Cerebellar nuclear complex (tissue), 1 donor: ENCODE measurements around the gene B4GALT6.

ENCODE experiments used
- DNase-seq, 2 experiments: peaks; one replicate each; lab custom pipeline; 2025; lab: John Stamatoyannopoulos, UW

B4GALT6 gene

GRCh38 chr18:31688606-31689005, 4.2 kb upstream of the B4GALT6 start:
- no peak for DNase-seq

DNA sequence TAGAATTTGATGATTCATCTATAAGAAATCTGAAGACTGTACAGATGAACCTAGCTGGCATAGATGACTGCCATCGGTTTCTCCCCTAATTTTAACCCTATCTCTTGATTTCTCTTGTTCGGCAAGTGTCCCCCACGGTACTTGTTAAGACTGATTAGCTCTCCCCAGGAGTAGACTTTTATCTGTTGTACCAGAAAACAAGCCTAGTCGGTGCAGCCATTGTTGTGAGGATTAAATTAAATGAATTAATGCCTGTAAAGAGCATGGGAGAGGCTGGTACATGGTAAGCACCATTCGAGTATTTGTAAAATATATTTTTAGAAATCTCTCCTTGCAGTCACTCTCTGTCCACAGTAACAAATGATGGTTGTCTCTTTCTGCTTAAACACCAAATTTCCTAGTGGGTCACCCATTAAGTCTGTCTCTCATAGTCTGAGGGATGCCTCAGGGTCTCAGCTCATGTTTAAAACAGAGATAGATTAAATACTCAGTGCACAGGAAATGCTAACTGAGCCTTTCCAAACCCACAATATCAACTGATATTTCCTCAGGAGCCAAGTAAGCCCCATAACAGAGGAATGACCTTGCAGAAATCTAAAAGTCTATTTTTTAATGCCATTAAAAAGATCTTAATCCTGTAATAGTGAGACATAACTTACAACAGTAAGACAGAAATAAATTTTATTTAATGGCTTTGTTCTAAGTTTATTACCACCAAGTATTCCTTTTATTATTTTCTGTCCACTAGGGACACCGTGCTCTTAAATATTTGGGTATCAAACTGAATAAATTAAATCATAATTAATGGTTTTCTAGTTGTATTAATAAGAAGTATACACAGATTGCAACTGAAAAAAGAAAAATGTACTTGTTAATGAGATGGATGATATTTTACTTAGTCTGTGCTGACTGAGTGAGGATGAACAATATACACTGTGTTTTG, 2.9 kb upstream of the B4GALT6 start:
- no peak for DNase-seq

- DNase-seq: no peak
Measured at GRCh38 chr18:31686572-31686971, 2.2 kb upstream of the B4GALT6 start.

- DNase-seq: peak in 1 of 2 experiments; percentile 51
Measured at GRCh38 chr18:31685097-31686082, 1.0 kb upstream of the B4GALT6 start.

DNA sequence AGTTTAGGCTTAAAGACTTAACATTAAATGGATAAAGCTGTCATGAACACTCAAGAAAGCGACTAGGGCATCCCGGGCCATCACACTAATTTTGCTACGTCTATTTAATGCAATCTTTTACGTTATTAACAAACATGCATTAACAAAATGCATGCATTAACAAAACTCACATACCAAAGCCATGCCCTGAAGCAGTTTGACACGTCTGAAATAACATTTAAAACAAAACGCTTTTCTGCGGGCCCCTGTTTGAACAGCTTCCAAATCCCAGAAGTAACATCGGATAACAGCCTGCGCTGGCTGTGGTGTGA, 458 bp downstream of the B4GALT6 start:
- DNase-seq: peak in 1 of 2 experiments; percentile 17

- no peak for DNase-seq
Measured at GRCh38 chr18:31683106-31683505, 1.3 kb downstream of the B4GALT6 start.

- DNase-seq: no peak
Measured at GRCh38 chr18:31680831-31681568, 3.4 kb downstream of the B4GALT6 start.

DNA sequence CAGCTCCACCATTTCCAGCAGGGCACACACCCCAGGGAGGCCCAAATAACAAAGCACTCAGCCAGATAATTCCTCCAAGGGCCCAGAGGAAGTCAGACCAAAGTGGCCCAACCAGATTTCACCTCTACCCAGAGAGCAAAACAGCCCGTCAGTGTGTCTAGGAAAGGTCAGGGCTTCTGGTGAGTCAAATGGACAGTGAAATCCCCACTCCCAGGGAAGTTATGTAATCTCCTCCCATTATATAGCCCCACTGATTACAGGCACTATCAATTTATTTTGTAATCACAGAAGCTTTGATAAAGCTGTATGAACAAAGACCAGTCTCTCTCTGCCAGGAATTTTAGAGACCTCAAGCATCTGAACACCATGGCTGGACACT, 4.0 kb downstream of the B4GALT6 start:
- DNase-seq: no peak

DNA sequence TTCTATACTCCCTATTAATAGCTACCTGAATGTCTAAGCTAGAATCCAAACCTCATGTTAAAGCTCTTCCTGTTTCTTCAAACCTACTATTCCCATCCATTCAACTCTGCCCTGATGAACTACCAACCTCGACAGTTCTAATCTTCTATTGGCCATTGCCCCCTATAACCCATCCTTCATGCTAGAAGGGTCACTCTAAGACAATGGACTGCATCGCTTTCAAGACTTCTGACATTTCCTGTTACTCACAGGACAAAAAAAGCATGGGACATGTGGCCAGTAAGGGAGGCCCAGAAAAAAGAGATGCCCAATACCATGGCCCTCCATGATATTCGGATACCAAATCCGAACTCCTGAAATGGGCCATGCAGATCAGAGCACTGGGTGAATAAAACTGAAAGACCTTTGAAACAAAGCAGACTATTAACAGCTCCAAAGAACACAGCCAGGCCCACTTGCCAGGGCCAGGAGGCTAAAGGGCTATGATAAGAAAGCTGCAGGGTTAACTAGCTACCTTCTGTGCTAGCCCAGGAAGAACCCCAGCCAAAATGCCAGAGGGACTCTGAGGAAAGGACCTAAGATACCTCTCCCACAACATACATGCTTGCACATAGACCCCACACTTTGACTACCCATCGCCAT, 4.5 kb downstream of the B4GALT6 start:
- no peak for DNase-seq

DNA sequence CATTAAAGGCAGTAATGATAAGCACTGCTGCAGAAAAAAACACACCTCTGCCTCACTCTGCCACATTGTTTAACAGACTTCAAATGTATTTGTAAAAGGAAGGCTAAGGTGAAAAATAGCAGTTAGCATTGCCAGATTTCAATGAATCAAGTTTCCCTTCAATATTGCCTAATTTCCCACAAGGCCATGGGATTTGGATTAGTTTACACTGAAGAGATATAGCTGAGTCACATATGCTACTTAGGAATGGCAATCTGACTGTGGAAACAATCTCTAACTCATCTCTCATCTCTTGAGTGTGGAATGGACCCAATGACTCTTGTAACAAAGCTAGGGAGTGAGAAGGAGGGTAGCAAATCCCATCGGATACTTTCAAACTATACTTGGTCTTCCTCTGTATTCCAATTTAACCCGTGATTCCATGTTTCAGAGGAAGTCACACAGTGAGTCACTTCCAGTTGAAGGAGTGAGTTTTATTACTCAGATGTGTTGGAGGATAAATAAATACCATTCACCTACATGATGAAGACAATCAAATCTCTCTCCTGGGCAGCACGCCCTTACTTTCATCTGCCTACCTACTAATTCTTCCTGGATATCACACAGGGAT, 5.1 kb downstream of the B4GALT6 start:
- no peak for DNase-seq

DNA sequence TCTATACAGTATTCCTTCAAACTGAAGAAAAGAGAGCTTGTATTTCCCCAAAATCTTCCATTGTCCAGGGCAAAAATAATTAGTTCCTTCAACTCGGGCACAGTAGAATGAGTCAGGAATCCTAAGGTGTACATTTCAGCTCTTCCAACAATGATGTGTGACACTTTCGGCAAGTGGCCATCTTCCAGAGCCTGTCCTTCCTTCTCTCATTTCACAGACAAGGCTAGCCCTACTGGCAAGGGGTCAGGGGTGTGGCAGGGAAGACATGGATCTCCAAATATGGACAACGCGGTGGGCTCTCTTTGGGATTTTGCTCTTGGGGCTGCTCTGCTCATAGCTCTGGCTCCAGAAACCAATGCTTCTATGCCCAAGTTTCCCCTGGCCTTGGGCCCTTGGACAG, 6.0 kb downstream of the B4GALT6 start:
- no peak for DNase-seq

GRCh38 chr18:31677592-31677991, 6.8 kb downstream of the B4GALT6 start:
- no peak for DNase-seq

DNA sequence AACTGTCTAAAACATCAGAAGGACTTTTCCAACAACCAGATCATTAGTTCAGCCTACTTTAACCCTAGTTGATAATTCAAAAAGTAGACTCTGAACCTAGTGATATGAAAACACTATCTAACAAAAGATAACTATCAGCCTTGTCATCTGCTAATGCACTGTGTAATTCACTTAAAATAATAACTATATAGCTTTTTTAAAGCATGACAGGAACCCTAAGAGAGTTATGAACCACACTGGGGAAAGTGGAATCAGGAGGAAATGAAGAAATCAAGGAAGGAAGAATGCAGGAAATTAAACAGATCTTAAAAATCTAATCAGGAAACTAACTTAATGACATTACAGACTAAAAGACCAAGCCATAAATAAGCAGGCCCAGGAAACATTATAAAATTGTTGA, 9.0 kb downstream of the B4GALT6 start:
- DNase-seq: no peak

DNA sequence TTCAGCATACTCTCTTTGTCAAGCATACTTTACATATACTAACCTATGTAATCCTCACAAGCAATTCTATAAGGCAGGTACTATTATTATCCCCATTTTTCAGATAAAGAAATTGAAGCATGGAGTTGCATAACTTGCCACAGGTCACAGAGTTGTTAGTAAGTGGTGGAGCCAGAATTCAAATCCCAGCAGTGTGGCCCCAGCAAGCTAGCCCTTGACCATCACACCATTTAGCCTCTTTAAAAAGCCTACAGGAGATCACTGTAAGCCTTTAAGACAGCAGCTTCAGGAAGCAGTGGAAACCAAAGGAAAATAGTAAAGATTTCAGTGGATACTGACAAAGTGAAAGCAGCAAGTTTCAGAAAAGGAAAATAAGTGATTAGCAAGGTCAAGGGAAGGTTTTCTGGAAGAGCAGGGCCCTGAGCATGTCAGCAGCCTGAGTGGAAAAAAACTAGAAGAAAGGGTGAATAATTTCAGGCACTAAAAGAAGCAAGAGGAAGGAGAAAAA, 11.7 kb downstream of the B4GALT6 start:
- DNase-seq: no peak

DNA sequence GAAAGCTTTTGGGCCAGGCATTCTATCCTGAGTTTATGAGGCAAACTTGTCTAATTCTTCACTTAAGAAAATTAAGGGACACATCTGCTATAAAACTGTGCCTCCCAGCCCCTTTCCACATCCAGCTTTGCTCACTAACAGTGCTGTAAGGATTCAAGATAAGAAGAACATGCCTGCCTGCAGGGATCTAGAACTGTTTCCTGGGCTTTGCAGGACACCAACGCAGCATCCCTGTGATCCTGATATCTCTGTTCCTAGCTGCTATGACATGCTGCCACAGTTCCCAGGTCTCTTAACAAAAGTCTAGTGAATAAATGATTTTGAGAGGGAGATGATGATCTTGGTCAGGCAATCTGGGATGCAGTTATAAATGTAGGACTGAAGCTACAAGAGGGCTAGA, 12.4 kb downstream of the B4GALT6 start:
- no peak for DNase-seq

GRCh38 chr18:31669541-31669940, 14.8 kb downstream of the B4GALT6 start:
- no peak for DNase-seq

DNA sequence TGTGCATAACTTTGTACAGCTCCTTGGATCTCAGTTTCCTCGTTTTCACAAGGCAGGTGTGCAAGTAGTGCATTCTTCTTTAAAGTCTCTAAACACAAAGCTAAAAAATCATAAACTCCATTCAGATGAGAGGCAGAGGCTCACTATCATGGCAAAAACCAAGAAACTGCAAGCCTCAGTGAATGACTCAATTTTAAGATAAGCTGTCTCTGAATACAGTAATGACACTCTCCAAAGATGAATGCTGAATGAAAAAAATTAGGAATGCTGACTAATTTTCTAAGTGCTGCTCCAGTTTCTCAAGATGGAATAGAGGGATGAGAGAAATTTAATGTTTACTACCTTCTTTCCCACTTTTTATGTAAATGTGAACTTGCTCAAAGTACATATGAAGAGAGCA, 17.2 kb downstream of the B4GALT6 start:
- no peak for DNase-seq

DNA sequence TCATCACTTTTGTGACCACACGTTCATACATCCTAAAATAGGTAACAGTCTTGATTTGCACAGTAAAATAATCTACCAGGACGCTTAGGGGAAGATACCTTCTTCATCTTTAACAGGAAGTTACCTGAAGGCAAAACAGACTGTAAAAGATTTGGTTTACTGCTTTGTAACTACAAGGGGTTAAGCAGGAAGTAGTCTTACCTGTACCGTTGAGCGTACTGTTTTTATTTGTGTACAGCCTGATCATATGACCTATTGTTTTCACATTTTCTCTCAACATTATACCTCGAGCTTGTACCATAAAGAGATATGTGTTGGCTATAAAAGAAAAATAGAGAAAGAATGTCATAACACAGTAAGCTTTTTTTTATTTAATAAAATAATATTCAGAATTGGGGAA, 18.3 kb downstream of the B4GALT6 start:
- no peak for DNase-seq

GRCh38 chr18:31664101-31664500, 20.3 kb downstream of the B4GALT6 start:
- no peak for DNase-seq

- DNase-seq: no peak
Measured at GRCh38 chr18:31661965-31662364, 22.4 kb downstream of the B4GALT6 start.

DNA sequence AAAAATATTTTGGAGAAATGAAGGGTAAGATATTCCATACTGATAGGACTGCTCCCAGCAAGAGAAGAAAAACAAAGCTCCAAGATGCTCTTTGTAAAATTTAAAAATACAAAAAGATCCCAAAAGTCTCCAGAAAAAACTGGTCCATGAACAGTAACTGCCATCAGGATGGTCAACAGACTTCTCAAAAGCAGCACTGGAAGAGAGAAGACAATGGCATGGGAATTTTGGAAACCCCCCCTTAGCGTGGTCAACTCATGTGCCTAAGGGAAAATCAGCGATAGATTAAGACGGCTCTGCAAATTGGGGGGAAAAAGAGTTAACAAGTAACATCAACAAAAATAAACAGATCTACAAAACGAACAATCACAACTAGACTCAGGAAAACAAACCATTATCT, 23.6 kb downstream of the B4GALT6 start:
- DNase-seq: no peak
